Measurements from ENCODE around the gene NUFIP2.
"Not testable (repeated sequence)": the region's sequence is repeated elsewhere in the genome, so short reads cannot be mapped to it uniquely, and the experiment has no call there.

The NUFIP2 gene

GRCh38 chr17:29283496-29283895 is 10.5 kb downstream of the NUFIP2 start:
- no peak for DNase-seq (ENCODE audit: low read depth in 2 of 3, low spot score in 1 of 3)

DNA sequence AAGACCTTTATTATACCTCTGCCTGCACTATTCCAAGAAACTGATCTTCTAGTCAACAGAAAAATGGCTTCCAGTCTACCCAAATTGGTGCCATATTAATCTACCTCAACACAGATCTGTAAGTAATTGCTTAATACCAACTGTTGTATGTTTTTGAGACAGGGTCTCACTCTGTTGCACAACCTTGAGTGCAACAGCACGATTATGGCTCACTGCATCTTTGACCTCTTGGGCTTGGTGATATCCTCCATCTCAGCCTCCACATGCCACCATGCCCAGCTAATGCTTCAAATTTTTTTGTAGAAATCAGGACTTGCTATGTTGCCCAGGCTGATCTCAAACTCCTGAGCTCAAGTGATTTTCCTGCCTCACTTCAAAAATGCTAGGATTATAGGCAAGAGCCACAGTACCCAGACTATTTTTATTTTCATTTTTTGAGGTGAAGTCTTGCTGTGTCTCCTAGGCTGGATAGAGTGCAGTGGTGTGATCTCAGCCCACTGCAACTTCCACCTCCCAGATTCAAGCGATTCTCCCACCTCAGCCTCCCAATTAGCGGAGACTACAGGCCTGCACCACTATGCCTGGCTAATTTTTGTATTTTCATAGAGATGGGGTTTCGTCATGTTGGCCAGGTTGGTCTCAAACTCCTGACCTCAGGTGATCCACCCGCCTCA is 14.4 kb downstream of the NUFIP2 start:
- no peak for DNase-seq (ENCODE audit: low read depth in 2 of 3, low spot score in 1 of 3)

- no peak for DNase-seq (ENCODE audit: low read depth in 2 of 3, low spot score in 1 of 3)
These were observed 15.3 kb downstream of the NUFIP2 start for GRCh38 chr17:29278692-29279091.

DNA sequence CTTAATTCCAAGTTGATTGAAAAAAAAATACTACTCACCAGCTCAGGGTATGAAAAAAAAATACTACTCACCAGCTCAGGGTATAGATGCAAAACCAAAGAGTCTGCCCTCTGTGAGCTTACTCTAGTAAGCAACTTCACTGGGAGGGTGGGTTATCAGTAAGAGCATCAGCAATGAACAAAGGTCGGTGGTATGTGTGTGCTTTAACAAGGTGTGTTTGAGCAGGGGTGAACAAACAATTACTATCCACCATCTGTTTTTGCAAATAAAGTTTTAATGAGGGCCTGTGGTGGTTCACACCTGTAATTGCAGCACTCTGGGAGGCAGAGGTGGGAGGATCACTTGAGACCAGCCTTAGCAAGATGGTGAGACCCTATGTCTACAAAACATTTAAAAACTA is 20.0 kb downstream of the NUFIP2 start:
- no peak for DNase-seq (ENCODE audit: low read depth in 2 of 3, low spot score in 1 of 3)

DNA sequence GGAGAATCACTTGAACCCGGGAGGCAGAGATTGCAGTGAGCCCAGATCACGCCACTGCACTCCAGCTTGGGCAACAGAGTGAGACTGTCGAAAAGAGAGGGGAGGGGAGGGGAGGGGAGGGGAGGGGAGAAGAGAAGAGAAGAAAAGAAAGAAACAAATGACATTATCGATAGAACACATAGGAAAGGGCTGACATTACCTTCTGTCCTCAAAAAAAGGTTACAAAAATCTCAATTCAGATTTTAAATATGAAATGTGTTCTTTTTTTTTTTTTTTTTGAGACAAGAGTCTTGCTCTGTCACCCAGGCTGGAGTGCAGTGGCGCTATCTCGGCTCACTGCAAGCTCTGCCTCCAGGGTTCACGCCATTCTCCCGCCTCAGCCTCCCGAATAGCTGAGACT is 22.0 kb downstream of the NUFIP2 start:
- not testable (repeated sequence) for DNase-seq (ENCODE audit: low read depth in 2 of 3, low spot score in 1 of 3)

DNA sequence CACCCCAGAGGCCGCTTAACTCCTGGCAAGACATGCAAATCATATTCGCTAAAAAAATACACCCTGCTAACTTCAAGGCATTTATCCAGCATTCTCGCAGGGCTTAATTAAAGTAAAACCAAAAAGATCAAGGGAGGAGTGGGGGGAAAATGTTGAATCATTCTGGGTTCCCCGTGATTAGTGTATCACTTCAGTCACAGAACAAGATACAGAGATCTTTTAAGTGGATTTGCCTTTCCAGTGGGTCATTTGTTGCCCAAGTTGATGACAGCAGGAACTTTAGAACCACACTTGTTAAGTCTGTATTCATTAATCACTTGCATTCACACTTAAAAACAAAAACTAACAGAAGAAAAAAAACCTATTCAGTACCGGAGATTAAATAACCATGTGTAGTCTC is 30.0 kb downstream of the NUFIP2 start:
- no peak for DNase-seq (ENCODE audit: low read depth in 2 of 3, low spot score in 1 of 3)

GRCh38 chr17:29257756-29258155 is 36.2 kb downstream of the NUFIP2 start:
- no peak for DNase-seq (ENCODE audit: low read depth in 2 of 3, low spot score in 1 of 3)

- no peak for DNase-seq (ENCODE audit: low read depth in 2 of 3, low spot score in 1 of 3)
These were observed 37.0 kb downstream of the NUFIP2 start for GRCh38 chr17:29256735-29257466.

DNA sequence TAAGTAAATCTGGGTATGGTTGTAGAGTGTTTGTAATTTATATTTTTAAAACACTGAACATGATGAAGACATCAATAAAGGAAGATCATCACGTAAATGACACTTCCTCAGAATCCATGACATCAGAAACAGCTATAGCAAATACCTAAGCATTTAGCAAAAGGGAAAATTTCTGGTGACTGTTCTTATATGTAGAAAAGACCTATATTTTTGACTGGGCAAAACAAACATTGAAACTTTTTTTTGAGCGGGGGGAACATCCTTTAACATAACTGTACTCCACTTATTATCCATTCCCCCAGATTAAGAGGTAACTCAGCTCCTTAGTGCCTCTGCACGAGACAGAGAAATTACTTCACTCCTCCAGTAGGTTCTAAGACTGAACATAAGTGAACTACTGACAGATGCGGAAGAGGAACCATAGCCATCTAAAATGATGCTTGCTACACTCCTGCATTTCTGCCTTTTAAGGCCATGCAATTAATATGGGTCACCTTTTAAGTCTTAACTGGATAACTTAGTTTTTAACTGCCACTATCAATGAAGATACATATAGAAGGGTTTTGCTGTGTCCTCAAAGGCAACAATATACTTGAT is 37.9 kb downstream of the NUFIP2 start:
- no peak for DNase-seq (ENCODE audit: low read depth in 2 of 3, low spot score in 1 of 3)

DNA sequence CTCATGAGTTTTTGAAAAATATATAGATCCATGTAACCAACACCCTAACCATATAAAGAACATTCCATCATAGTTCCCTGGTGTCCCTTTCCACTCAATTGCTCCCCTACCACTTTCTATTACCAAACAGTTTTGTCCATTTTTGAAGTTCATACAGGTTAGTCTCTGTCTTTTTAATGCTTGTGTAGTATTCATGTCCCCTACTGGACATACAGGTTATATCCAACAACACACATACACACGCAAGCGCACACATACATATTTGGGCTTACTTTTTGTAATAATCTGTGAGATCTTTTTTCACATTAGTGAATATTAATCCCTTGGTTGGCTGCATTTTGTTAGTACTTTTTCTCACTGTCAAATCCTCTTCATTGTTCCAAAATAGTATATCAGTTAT is 40.9 kb downstream of the NUFIP2 start:
- no peak for DNase-seq (ENCODE audit: low read depth in 2 of 3, low spot score in 1 of 3)

GRCh38 chr17:29252101-29252791 is 41.7 kb downstream of the NUFIP2 start:
- DNase-seq (ENCODE audit: low read depth in 2 of 3, low spot score in 1 of 3) = no peak

DNA sequence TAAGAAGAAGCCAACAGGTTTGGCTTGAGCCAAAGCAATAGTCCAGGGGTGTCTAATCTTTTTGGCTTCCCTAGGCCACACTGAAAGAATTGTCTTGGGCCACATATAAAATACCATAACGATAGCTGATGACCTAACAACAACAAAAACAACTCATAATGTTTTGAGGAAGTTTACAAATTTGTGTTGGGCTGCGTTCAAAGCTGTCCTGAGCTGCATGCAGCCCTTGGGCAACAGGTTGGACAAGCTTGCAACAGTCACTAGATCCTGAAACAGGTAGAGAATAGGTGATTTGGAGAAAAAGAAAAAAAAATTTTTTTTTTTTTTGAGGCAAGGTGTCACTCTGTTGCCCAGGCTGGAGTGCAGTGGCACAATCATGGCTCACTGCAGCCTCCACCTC is 42.8 kb downstream of the NUFIP2 start:
- DNase-seq (ENCODE audit: low read depth in 2 of 3, low spot score in 1 of 3) = no peak

DNA sequence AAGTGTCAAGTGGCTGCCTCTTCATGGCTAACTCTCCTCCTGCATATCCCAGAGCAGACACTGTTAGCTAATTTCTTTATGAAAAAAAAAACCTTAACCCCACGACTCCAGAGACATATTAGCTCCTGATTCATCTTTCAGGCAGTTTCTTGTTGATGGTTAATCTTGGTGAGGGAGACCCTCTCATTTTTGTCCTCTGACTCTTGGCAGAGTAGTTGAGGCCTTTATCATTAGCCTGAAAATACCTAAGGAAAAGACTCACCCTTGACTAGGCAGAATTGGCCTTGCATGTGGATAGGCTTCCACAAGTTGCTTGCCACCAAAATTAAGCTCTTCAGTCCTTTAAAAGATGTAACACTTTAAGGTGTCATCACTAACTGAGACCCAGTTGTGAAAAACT is 43.3 kb downstream of the NUFIP2 start:
- no peak for DNase-seq (ENCODE audit: low read depth in 2 of 3, low spot score in 1 of 3)

DNA sequence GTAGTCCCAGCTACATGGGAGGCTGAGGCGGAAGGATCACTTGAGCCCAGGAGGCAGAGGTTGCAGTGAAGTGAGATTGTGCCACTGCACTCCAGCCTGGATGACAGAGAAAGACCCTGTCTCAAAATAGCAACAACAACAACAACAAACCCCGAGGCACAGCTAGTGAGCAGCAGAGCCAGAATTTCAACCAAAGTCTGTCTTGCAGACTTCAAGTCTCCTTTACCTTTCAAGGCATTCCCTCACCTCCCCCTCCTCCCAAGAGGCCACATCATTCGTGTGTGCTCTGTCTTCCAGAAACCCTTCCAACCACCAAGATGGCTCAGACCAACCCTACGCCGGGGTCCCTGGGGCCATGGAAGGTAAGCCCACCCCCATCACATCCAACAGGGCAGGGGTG is 45.1 kb downstream of the NUFIP2 start:
- no peak for DNase-seq (ENCODE audit: low read depth in 2 of 3, low spot score in 1 of 3)

DNA sequence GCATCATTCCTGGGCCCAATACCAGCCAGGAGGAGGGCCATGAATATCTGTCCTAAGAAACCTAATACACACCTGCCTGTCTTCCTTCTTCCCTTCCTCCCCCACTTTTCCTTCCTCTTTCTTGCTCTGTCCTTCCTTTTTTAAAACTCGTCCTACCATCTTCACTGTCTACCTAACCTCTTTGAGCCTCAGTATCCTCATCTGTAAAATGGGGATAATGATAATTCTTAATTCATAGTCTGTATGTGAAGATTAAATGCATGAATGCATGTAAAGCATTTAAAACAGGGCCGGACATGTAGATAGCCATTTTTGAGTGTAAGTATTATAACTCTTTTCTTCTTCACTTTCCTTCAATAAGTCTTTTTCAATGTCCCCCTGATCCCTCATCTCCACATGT is 46.7 kb downstream of the NUFIP2 start:
- no peak for DNase-seq (ENCODE audit: low read depth in 2 of 3, low spot score in 1 of 3)

- DNase-seq (ENCODE audit: low read depth in 2 of 3, low spot score in 1 of 3) = no peak
These were observed 47.3 kb downstream of the NUFIP2 start, which contains the start of gene CRYBA1 for GRCh38 chr17:29246628-29247027. Gene CRYBA1, plus strand, starts transcription at chr17:29246859. Its CDS starts 5 bp downstream, at chr17:29246864.

- DNase-seq (ENCODE audit: low read depth in 2 of 3, low spot score in 1 of 3) = no peak
These were observed 48.5 kb downstream of the NUFIP2 start for GRCh38 chr17:29245401-29245800.

DNA sequence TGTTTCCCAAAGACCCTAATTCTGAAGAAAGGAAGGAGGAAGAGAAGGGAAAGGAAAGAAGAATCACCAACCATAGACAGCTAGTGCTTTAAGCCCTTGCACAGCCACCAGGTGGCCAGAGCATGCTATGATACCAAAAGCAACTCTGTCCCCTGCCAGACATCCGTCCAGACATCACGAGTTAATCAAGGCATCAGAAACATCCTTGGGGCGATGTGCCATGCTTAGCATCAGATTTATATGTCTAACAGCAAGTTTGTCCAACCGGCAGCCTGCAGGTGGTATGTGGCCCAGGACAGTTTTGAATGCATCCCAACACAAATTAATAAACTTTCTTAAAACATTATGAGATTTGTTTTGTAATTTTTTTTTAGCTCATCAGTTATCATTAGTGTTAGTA is 50.2 kb downstream of the NUFIP2 start:
- no peak for DNase-seq (ENCODE audit: low read depth in 2 of 3, low spot score in 1 of 3)

GRCh38 chr17:29242790-29243189 is 51.2 kb downstream of the NUFIP2 start:
- DNase-seq (ENCODE audit: low read depth in 2 of 3, low spot score in 1 of 3) = no peak

DNA sequence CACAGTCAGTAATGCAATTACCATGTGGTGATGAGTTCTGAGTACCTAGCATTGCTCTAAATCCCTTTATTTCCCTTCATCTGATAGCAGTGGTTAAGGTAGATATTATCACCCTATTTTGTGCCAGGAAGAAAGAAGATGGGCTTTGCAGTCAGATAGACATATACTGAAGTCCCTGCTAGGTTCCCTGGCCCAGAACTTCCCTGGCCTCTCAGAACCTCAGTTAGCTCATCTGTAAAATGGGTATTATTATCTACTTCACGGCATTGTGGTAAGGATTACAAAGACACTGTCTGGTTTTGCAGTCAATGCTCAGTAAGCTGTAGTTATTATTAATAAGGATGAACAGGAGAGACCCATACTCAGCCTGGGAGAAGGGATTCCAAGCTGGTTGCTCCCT is 51.9 kb downstream of the NUFIP2 start:
- no peak for DNase-seq (ENCODE audit: low read depth in 2 of 3, low spot score in 1 of 3)

GRCh38 chr17:29240968-29241963 is 52.7 kb downstream of the NUFIP2 start:
- DNase-seq (ENCODE audit: low read depth in 2 of 3, low spot score in 1 of 3) = no peak
